H7 (cell line): Measurements from ENCODE around the gene EIF4H. TPM values are rescaled to one million over a fixed set of nuclear protein-coding genes. Genes with fewer than 3 reads are reported as not detected.
A peak's percentile ranks its signal among the peaks of the same experiment; 100 is the strongest.

Source experiments
- DNase-seq: peaks from one replicate; pipeline ENCODE4 v3.0.0; 2012
- H3K27me3 ChIP-seq: 2 replicates; pipeline ENCODE4 v1.6.0; 2011; ENCODE audit warnings: mild to moderate bottlenecking, low read length; ENCODE audit not compliant: control insufficient read depth, insufficient read depth
- H3K36me3 ChIP-seq: replicated peaks from 2 replicates; pipeline ENCODE4 v1.5.1; 2011; ENCODE audit warnings: low read length; ENCODE audit not compliant: control insufficient read depth, insufficient read depth
- H3K4me3 ChIP-seq: 2 replicates; pipeline ENCODE4 v1.5.1; 2011; ENCODE audit warnings: low read depth, mild to moderate bottlenecking, control low read depth, low read length, moderate library complexity; ENCODE audit not compliant: insufficient read depth
- total RNA-seq: library from RNA; depleted of rRNA; stranded (reverse); fragments of >200 nt; shearing (Covaris generic); gene quantifications from 2 replicates; pipeline ENCODE4 v1.2.3, GENCODE V29; 2014; rRNA removed

EIF4H gene
- 316 and 343 TPM in 2 replicates for total RNA-seq

DNA sequence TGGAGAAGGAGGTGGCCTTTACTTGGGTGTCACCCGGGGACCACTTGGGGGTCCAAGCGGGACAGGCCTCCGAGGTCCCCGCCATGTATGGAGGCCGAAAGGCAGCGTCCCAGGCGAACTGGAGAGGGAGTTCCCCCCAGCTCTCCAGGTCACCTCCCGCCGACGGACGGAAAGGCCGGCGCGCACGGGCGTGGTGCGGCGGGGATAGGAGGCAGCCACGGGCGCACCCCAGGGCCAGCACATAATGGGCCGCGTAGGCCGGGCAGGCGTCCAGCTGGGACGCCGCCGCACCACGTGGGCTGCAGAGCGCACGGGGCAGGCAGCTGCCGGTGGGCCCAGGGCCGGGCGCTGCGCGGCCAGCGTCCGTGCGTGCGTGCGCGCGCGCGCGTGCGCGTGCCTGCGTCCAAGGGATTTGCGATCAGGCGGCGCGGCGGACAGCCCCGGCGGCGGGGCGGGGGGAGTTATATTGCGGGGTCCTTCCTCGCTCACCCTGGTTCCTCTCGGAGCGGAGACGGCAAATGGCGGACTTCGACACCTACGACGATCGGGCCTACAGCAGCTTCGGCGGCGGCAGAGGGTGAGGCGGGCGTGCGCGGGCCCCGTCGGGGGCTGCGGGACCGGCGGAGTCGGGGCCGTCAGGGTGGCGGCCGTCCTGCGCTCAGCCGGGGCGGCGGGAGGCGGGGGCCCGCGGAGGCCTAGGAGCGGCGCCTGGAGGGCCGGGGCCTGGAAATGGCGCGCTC, at the start of gene EIF4H:
Gene EIF4H, plus strand, starts transcription at position 491 of the 740 bp plus-strand sequence. Its CDS starts 28 bp downstream, at position 519.
- Histone ChIP-seq H3K36me3 (peaks cover 7% of the 10 kb centered on the region), H3K27me3 (no peaks in the 10 kb centered on the region), H3K4me3 (peak within 1 kb of the TSS; percentile 93)
- peak; percentile 98 for DNase-seq

DNA sequence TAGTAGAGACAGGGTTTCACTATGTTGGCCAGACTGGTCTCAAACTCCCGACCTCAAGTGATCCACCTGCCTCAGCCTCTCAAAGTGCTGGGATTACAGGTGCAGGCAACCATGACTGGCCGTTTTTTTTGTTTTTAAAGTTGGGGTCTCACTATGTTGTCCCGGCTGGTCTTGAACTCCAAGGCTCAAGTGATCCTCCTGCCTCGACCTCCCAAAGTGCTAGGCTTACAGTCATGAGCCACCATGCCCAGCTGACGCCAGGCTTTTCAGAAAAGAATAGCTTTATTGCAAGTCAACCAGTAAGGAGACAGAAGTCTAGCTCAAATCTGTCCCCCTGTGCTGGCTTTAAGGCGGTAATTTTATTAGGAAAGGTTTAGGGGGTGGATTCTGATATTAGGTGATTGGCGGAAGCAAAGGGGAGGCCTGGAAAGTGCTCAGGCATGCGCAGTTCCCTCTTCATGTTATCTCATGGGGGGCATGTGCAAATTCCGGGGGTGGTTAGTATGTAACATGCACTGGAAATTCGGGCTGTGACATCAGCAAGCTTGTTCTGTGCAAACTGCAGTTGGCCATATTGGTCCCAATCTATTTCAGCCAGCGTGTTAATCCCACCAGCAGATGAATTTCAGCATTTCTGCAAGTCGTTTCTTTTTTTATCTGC, 47.8 kb upstream of the EIF4H start:
- Histone ChIP-seq H3K27me3 (no peaks in the 10 kb centered on the region), H3K36me3 (no peaks in the 10 kb centered on the region; the same call in 1 of the 2 replicates), H3K4me3 (no peak overlapping the region)
- no peak for DNase-seq

DNA sequence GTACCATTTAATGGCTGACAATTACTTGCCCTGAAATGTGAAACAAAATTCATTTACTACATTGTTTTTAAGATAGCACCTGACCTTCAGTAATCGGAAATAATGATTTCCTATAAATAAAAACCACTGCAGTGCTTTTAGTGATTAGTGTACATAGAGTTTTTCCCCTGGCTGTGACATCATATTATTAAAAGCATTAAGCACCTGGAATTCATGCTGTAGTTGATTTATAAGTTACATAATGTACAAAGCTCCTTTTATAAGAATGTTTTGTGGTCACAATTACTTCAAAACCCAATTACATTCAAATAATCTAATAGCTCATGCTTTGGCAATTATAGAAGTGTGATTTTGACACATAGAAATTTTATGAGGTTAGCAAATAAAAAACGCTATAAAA, 44.3 kb upstream of the EIF4H start:
- Histone ChIP-seq H3K4me3 (no peak overlapping the region), H3K36me3 (no peaks in the 10 kb centered on the region), H3K27me3 (no peaks in the 10 kb centered on the region)
- DNase-seq, result no peak

DNA sequence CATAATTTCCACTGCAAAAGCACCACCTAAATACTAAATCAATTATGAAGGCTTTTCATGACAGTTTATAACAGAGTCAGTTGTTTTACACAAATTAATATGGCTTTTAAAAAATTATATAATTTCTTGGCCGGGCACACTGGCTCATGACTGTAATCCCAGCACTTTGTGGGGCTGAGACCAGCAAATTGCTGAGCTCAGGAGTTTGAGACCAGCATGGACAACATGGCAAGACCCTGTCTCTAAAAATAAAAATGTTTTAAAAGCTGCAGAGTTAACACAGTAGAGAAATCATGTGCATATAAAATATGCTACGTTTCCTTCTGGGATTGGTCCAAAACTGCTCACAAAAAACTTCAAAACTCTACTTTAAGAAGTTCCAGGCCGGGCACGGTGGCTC, 43.6 kb upstream of the EIF4H start:
- Histone ChIP-seq H3K36me3 (no peaks in the 10 kb centered on the region), H3K27me3 (no peaks in the 10 kb centered on the region), H3K4me3 (no peak overlapping the region)
- no peak for DNase-seq

DNA sequence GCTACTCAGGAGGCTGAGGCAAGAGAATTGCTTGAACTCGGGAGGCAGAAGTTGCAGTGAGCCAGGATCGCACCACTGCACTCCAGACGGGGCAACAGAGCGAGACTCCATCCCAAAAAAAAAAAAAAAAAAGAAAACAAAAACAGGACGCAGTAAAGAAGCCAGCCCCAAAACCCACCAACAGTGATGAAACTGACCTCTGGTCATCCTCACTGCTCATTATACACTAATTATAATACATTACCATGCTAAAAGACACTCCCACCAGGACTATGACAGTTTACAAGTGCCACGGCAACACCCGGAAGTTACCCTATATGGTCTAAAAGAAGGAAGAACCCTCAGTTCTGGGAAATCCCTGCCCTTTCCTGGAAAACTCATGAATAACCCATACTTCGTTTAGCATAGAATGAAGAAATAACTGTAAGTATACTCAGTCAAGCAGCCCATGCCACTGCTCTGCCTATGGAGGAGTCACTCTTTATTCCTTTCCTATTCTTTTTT, 40.0 kb upstream of the EIF4H start:
- no peak for DNase-seq
- Histone ChIP-seq H3K36me3 (no peaks in the 10 kb centered on the region), H3K27me3 (no peaks in the 10 kb centered on the region), H3K4me3 (no peak overlapping the region)

DNA sequence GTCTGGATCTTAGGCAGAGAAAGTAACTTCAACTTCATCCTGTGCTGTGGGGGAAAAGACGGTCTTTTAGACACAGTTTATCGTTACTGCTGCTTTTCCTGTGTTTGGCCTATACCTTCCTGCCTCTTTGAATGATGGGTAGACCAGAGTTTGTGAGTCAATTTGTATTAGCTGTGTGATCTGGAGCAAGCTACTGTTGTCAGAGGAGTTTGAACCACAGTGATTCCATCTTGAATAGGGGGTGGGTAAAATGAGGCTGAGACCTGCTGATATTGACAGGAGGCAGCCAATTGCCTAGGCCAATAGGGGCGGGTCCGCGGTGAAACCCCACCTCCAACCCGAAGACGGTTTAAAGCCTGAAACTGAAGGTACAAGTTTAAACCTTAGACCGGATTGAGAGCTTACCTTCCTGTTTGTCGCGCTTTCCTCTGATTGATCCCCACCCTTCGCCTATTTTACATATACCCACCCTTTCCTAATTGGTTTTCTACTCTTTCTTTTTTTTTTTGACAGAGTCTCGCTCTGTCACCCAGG, 35.8 kb upstream of the EIF4H start:
- no peaks in the 10 kb centered on the region for H3K36me3 ChIP-seq
- H3K4me3 ChIP-seq, result no peak overlapping the region; the same call in 1 of the 2 replicates
- no peaks in the 10 kb centered on the region for H3K27me3 ChIP-seq
- peak; percentile 55 for DNase-seq

DNA sequence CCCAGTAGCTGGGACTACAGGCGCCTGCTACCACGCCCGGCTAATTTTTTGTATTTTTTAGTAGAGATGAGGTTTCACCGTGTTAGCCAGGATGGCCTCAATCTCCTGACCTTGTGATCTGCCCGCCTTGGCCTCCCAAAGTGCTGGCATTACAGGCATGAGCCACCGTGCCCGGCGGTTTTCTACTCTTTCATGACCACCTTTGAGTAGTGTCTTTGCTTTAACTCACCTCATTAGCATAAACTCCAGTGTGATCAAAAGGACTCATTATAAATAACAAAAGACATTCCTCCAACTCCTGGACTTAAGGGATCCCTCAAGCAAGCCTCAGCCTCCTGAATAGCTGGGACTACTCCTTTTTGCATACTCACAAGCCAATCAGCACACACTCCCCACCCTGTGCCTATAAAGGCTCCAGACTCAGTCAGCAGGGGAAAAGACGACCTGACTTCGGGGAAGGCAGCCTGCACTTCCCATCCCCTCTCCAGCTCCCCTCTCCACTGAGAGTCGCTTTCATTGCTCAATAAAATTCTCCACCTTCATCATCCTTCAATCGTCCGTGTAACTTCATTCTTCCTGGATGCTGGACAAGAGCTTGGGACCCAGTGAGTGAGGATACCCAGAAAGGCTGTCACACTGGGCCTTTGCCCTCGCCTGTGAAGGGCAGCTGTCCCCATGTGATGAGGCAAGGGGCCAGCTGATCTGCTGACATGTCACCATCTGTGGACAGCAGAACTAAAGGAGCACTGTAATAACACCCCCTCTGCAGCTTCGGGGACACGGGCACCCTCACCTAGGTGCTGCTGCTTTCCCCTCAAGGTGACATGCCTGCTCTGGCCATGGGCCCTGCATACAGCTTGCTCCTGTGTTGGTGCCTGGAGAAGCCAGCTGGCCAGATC, 35.0 kb upstream of the EIF4H start:
- H3K36me3 ChIP-seq, result no peaks in the 10 kb centered on the region
- no peaks in the 10 kb centered on the region for H3K27me3 ChIP-seq
- H3K4me3 ChIP-seq, result peak overlapping the region; percentile 22
- DNase-seq, result peak; percentile 80

DNA sequence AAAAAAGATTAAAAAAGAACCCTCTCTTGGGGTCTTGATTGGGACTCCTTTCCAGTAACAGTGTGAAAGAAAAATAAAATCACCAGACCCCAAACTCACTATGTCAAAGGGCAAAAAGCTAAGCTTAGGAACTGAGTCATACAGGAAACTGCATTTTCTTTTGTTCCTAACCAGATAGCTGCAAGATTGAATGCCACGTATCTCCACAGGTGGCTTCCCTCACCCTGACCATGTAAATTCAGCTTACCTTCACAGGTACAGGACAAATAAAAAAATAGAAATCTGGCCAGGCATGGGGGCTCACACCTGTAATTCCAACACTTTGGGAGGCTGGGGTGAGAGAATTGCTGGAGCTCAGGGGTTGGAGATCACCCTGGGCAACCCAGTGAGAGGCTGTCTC, 32.5 kb upstream of the EIF4H start:
- no peak for DNase-seq
- Histone ChIP-seq H3K4me3 (no peak overlapping the region), H3K27me3 (no peaks in the 10 kb centered on the region), H3K36me3 (no peaks in the 10 kb centered on the region)

DNA sequence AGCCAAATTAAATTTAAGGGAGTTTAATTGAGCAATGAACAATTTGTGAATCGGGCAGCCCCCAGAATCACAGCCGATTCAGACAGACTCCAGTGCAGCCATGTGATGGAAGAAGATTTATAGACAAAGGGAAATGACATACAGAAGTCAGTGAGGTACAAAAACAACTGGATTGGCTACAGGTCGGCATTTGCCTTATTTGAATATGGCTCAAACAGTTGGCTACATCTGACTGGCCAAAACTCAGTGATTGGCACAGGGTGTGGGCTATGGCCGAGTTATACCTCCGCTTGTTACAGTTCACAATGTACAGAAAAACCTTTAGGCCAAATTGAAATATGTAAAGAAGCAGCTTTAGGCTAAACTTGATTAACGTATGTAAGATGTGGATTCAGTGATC, 30.8 kb upstream of the EIF4H start:
- no peak for DNase-seq
- no peaks in the 10 kb centered on the region for H3K36me3 ChIP-seq
- H3K27me3 ChIP-seq, result no peaks in the 10 kb centered on the region
- H3K4me3 ChIP-seq, result no peak overlapping the region

DNA sequence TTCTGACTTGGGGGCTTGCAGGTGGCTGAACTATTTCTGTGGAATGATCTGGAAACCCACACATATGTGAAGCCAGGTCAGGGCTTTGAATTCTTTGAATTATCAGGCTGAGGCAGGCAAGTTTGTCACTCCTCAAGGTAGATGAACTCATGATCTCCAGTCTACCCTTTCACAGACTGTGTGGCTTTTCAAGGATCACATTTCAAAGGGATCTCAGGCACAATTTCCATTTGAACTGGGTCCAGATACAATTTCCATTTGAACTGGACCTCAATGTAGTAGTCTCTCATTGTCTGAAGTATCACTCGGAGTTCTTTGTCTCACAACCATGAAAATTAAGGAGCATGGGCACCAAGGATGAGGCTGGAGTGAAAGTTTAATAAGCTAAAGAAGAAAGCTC, 25.7 kb upstream of the EIF4H start:
- no peak for DNase-seq
- no peaks in the 10 kb centered on the region for H3K27me3 ChIP-seq
- H3K36me3 ChIP-seq, result no peaks in the 10 kb centered on the region
- no peak overlapping the region for H3K4me3 ChIP-seq

DNA sequence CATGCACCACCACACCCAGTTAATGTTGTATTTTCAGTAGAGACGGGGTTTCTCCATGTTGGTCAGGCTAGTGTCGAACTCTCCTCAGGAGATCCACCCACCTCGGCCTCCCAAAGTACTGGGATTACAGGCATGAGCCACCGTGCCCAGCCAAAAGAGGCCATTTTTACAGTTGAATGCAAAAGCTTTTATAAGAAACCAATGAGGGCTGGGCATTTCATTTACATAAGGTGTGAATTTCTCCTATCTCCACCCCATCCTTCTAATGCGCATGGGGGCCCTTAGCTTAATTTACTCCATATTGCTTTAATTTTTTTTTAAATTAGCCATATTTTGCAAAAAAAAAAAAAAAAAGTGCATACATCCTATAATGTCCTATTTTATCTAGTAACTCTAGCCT, 25.1 kb upstream of the EIF4H start:
- Histone ChIP-seq H3K4me3 (no peak overlapping the region), H3K27me3 (no peaks in the 10 kb centered on the region), H3K36me3 (no peaks in the 10 kb centered on the region)
- no peak for DNase-seq

DNA sequence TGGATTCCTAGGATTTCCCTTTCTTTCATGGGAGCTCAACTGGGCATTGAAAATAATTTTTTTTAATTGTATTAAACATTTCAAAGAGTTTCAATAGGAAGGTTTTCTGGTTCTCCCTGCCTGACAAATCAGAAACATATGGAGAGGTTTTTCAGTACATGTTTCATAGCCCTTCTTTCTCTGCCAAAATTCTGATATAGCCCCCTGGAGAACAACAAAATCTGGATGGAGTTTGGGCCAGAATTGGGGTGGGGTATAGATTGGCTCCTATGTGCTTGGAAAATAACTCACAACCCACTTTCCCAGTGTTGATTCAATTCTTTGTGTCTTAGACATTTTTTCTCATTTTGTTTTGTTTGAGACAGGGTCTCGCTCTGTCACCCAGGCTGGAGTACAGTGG, 24.6 kb upstream of the EIF4H start:
- no peak overlapping the region for H3K4me3 ChIP-seq

DNA sequence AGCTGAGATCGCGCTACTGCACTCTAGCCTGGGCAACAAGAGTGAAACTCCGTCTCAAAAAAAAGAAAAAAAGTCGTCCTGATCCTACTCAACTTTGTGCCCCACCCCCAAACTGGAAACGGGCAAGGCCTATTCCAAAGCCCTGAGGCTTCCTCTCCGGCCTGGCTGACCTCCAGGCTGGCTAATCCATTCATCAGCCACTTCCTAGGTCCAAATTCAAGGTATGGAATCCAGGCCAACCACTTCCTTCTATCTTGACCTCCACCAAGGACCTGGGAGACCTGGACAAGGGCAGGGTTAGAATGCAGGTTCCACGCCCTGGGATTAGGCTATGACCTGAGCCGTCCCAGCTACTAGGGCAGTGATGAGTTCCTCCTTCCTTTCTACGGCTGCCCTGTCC, 20.4 kb upstream of the EIF4H start:
- no peak for DNase-seq
- H3K27me3 ChIP-seq, result no peaks in the 10 kb centered on the region
- H3K36me3 ChIP-seq, result no peaks in the 10 kb centered on the region
- no peak overlapping the region for H3K4me3 ChIP-seq

More for the DNA sequence above, 24.6 kb upstream of the EIF4H start:
- H3K36me3 ChIP-seq, result no peaks in the 10 kb centered on the region
- no peaks in the 10 kb centered on the region for H3K27me3 ChIP-seq
- no peak for DNase-seq

DNA sequence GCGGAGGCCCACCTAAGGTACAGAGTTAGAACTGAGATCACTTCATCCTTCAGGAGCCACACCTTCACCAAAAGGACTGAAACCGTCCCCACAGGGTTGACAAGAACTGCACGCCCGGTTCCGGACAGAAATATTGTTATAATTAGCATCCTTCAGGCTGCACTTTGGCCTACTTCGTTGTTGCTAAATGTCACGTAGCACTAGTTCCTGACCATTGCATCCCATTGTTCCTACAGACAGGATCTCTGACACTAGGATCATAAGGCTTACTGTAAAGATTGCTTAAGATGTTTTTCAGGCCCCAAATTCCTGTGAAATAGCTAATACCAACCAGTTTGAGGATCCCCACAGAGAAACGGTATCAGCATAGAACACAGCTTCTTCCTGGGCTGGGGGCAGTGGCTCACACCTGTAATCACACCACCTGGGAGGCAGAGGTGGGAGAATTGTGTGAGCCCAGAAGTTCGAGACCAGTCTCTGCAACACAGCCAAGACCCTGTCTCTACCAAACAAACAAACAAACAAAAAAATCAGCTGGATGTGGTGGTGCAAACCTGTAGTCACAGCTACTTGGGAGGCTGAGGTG, 18.3 kb upstream of the EIF4H start:
- no peaks in the 10 kb centered on the region for H3K27me3 ChIP-seq
- H3K36me3 ChIP-seq, result no peaks in the 10 kb centered on the region
- no peak for DNase-seq
- no peak overlapping the region for H3K4me3 ChIP-seq
